Hepatocyte (in vitro differentiated cells): Measurements from ENCODE around the gene IGFBPL1. TPM values are rescaled to one million over a fixed set of nuclear protein-coding genes. Genes with fewer than 3 reads are reported as not detected.

ENCODE experiments used
- DNase-seq: peaks from one replicate; pipeline ENCODE4 v3.0.0-alpha.2; 2016; ENCODE audit warnings: low spot score
- H2AFZ ChIP-seq: fragments of 200-600 bp; sonication (generic); 2 replicates; pipeline ENCODE4 v1.6.0; 2016; ENCODE audit warnings: antibody characterized with exemption, mild to moderate bottlenecking
- H3K27ac ChIP-seq: fragments of 200-600 bp; sonication (generic); 2 replicates; pipeline ENCODE4 v1.5.1; 2016; ENCODE audit warnings: mild to moderate bottlenecking
- H3K27me3 ChIP-seq: fragments of 200-600 bp; sonication (generic); 2 replicates; pipeline ENCODE4 v1.6.1; 2016
- H3K36me3 ChIP-seq: fragments of 200-600 bp; sonication (generic); replicated peaks from 2 replicates; pipeline ENCODE4 v1.5.1; 2016; ENCODE audit warnings: low read depth; ENCODE audit not compliant: insufficient read depth
- H3K4me1 ChIP-seq: fragments of 200-600 bp; sonication (generic); 2 replicates; pipeline ENCODE4 v1.5.1; 2016; ENCODE audit warnings: mild to moderate bottlenecking, moderate library complexity; ENCODE audit not compliant: insufficient read depth
- H3K4me2 ChIP-seq: fragments of 200-600 bp; sonication (generic); 2 replicates; pipeline ENCODE4 v1.6.0; 2016
- H3K4me3 ChIP-seq: fragments of 200-600 bp; sonication (generic); 2 replicates; pipeline ENCODE4 v1.5.1; 2016; ENCODE audit warnings: mild to moderate bottlenecking
- H3K79me2 ChIP-seq: fragments of 200-600 bp; sonication (generic); 2 replicates; pipeline ENCODE4 v1.6.0; 2017; ENCODE audit warnings: mild to moderate bottlenecking
- H3K9me2 ChIP-seq: fragments of 200-600 bp; sonication (generic); replicated peaks from 2 replicates; pipeline ENCODE4 v1.6.0; 2017; ENCODE audit warnings: mild to moderate bottlenecking; ENCODE audit not compliant: insufficient read depth
- H3K9me3 ChIP-seq: fragments of 200-600 bp; sonication (generic); 2 replicates; pipeline ENCODE4 v1.5.1; 2016; ENCODE audit warnings: low read depth, mild to moderate bottlenecking
- H4K20me1 ChIP-seq: fragments of 200-600 bp; sonication (generic); 2 replicates; pipeline ENCODE4 v1.6.0; 2016; ENCODE audit warnings: mild to moderate bottlenecking; ENCODE audit not compliant: insufficient read depth, poor library complexity, severe bottlenecking
- EZH2 ChIP-seq: fragments of 200-600 bp; sonication (generic); IDR thresholded peaks from 2 replicates; pipeline ENCODE4 v1.6.1; 2016; ENCODE audit warnings: antibody characterized with exemption, mild to moderate bottlenecking, borderline replicate concordance
- EZH2phosphoT487 ChIP-seq: fragments of 200-600 bp; sonication (generic); IDR thresholded peaks from one replicate; pipeline ENCODE4 v1.6.1; 2018; ENCODE audit warnings: antibody characterized with exemption, mild to moderate bottlenecking, low read depth, moderate library complexity; ENCODE audit not compliant: unreplicated experiment, severe bottlenecking
- WGBS: methylation state at CpG from one replicate; pipeline ENCODE4 v1.1.6; 2016; ENCODE audit warnings: low lambda C conversion rate; ENCODE audit errors: missing lambda C conversion rate; 5-methylcytosine and 5-hydroxymethylcytosine counted together
- polyA plus RNA-seq: library from polyadenylated mRNA; unstranded; fragments of >200 nt; fragmentation: Nextera tagmentation; extraction: Ambion mirVana; gene quantifications from 2 replicates; pipeline ENCODE4 v1.2.1, GENCODE V29; 2016
- total RNA-seq: library from RNA; depleted of rRNA; stranded (reverse); fragments of >200 nt; gene quantifications from 2 replicates; pipeline ENCODE4 v1.2.3, GENCODE V29; 2014
- TF ChIP-seq, protein P1 (sequence below): fragments of 200-600 bp; sonication (generic); IDR thresholded peaks from 2 replicates; pipeline ENCODE4 v1.5.1; 2016; ENCODE audit warnings: antibody characterized with exemption, mild to moderate bottlenecking; ENCODE audit not compliant: poor library complexity

Gene IGFBPL1
- total and polyA plus RNA-seq, 2 experiments from 2014 or later: 2.5 to 9.8 TPM

- no peaks in the 10 kb centered on the region for H4K20me1 ChIP-seq
- no peak for DNase-seq
- no peaks in the 10 kb centered on the region for H3K9me3 ChIP-seq
- no peaks in the 10 kb centered on the region for H3K79me2 ChIP-seq
- H2AFZ ChIP-seq: no peak overlapping the region
- no peak overlapping the region for H3K4me3 ChIP-seq
- H3K27me3 ChIP-seq: peaks cover 8% of the 10 kb centered on the region
- no peak overlapping the region for H3K4me2 ChIP-seq
- H3K36me3 ChIP-seq: no peaks in the 10 kb centered on the region
- no peaks in the 10 kb centered on the region for H3K9me2 ChIP-seq
- TF ChIP-seq EZH2phosphoT487: no peak
- TF ChIP-seq, protein P1, sequence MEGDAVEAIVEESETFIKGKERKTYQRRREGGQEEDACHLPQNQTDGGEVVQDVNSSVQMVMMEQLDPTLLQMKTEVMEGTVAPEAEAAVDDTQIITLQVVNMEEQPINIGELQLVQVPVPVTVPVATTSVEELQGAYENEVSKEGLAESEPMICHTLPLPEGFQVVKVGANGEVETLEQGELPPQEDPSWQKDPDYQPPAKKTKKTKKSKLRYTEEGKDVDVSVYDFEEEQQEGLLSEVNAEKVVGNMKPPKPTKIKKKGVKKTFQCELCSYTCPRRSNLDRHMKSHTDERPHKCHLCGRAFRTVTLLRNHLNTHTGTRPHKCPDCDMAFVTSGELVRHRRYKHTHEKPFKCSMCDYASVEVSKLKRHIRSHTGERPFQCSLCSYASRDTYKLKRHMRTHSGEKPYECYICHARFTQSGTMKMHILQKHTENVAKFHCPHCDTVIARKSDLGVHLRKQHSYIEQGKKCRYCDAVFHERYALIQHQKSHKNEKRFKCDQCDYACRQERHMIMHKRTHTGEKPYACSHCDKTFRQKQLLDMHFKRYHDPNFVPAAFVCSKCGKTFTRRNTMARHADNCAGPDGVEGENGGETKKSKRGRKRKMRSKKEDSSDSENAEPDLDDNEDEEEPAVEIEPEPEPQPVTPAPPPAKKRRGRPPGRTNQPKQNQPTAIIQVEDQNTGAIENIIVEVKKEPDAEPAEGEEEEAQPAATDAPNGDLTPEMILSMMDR: no peak
- TF ChIP-seq EZH2: no peak
- H3K4me1 ChIP-seq: no peaks in the 10 kb centered on the region
- H3K27ac ChIP-seq: no peak overlapping the region
- 82% methylated on average over 7 of the region's 7 CpGs for WGBS
These were observed 11.0 kb downstream of the IGFBPL1 start for GRCh38 chr9:38413283-38413682.

DNA sequence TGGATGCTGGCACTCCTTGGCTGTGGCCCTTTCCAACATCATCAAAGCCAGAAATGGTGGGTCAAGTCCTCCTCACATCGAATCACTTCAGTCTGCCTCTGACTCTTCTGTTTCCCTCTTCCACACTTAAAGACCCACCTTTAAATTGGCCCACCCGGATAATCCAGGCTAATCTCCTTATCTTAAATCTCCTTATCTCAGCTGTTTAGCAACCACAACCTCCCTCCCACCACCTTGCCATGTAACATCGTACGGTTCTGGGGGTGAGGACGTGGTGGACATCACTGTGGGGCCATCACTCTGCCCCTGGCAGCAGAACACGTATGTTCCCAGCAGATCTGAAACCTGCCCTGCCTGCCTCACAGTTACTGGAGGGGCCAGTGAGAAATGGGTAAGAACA, 11.5 kb downstream of the IGFBPL1 start:
- H3K9me3 ChIP-seq: no peaks in the 10 kb centered on the region
- no peaks in the 10 kb centered on the region for H3K9me2 ChIP-seq
- no peaks in the 10 kb centered on the region for H3K36me3 ChIP-seq
- H3K27ac ChIP-seq: no peak overlapping the region
- no peaks in the 10 kb centered on the region for H4K20me1 ChIP-seq
- 33% methylated on average over 6 of the region's 6 CpGs for WGBS
- no peak for TF ChIP-seq EZH2
- no peak for TF ChIP-seq EZH2phosphoT487
- TF ChIP-seq, protein P1: no peak
- no peak for DNase-seq
- no peaks in the 10 kb centered on the region for H3K4me1 ChIP-seq
- H2AFZ ChIP-seq: no peak overlapping the region
- no peak overlapping the region for H3K4me3 ChIP-seq
- H3K27me3 ChIP-seq: peaks cover 8% of the 10 kb centered on the region
- no peaks in the 10 kb centered on the region for H3K79me2 ChIP-seq
- H3K4me2 ChIP-seq: no peak overlapping the region

DNA sequence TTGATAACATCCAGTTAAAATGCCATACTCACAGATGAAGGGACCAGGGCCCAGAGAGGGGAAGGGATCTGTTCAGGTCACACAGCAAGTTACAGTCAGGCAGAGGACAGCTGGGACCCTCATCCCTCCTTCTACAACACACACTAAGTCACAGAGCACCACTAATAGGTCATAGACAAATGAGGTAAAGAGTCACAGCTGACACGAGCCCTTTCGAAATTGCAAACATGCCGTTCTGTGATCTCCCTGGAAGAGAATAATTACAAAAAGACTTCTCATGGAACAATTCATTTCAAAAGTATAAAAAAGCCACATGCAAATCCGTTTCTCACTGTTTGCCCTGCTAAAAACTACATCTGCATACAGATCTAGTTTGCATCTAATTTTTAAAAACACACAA, 15.5 kb downstream of the IGFBPL1 start:
- WGBS: 73% methylated on average over 4 of the region's 4 CpGs
- H4K20me1 ChIP-seq: no peaks in the 10 kb centered on the region
- TF ChIP-seq EZH2: no peak

GRCh38 chr9:38406476-38407186, 17.6 kb downstream of the IGFBPL1 start:
- peaks cover 28% of the 10 kb centered on the region for H3K27me3 ChIP-seq
- no peaks in the 10 kb centered on the region for H3K79me2 ChIP-seq
- no peaks in the 10 kb centered on the region for H3K9me3 ChIP-seq
- no peak overlapping the region for H3K4me2 ChIP-seq
- H3K27ac ChIP-seq: no peak overlapping the region
- H3K36me3 ChIP-seq: no peaks in the 10 kb centered on the region
- no peak for DNase-seq
- no peaks in the 10 kb centered on the region for H3K4me1 ChIP-seq
- TF ChIP-seq EZH2phosphoT487 (no peak), EZH2 (no peak)
- TF ChIP-seq, protein P1: no peak
- no peak overlapping the region for H2AFZ ChIP-seq
- no peaks in the 10 kb centered on the region for H4K20me1 ChIP-seq
- H3K9me2 ChIP-seq: no peaks in the 10 kb centered on the region
- WGBS: 95% methylated on average over 9 of the region's 9 CpGs
- H3K4me3 ChIP-seq: no peak overlapping the region

More for the DNA sequence above, 15.5 kb downstream of the IGFBPL1 start:
- H3K79me2 ChIP-seq: no peaks in the 10 kb centered on the region
- H3K9me3 ChIP-seq: no peaks in the 10 kb centered on the region
- no peak overlapping the region for H3K27ac ChIP-seq
- no peaks in the 10 kb centered on the region for H3K36me3 ChIP-seq
- no peak overlapping the region for H3K4me2 ChIP-seq
- no peaks in the 10 kb centered on the region for H3K4me1 ChIP-seq
- H3K9me2 ChIP-seq: no peaks in the 10 kb centered on the region
- no peak for DNase-seq
- H2AFZ ChIP-seq: no peak overlapping the region
- H3K27me3 ChIP-seq: peaks cover 28% of the 10 kb centered on the region
- no peak overlapping the region for H3K4me3 ChIP-seq
